Activated T-helper 2 cell treated with anti-CD3 and anti-CD28 coated beads, Interferon-gamma antibody, Interleukin-2, Interleukin-4, amounts not matched to agents 10 μg/mL and 5 μg/mL and 100 μg/mL, durations not matched to agents 14 hours and 24 hours and 36 hours (primary cell): ENCODE data around the gene ITGBL1. TPM values are rescaled to one million over a fixed set of nuclear protein-coding genes. Genes with fewer than 3 reads are reported as not detected.

Source experiments
- DNase-seq: peaks from one replicate; pipeline ENCODE4 v3.0.0; 2021; ENCODE audit warnings: low spot score
- H3K27ac Mint-ChIP-seq: one replicate; pipeline ENCODE4 v1.8.0; 2021; ENCODE audit warnings: mixed read lengths
- H3K27me3 Mint-ChIP-seq: one replicate; pipeline ENCODE4 v1.8.0; 2021; ENCODE audit warnings: low read depth, mixed read lengths
- H3K36me3 Mint-ChIP-seq: one replicate; pipeline ENCODE4 v1.8.0; 2021; ENCODE audit warnings: low read depth, mixed read lengths
- H3K4me1 Mint-ChIP-seq: one replicate; pipeline ENCODE4 v1.8.0; 2021; ENCODE audit warnings: low read depth, mixed read lengths
- H3K4me3 Mint-ChIP-seq: one replicate; pipeline ENCODE4 v1.8.0; 2021; ENCODE audit warnings: low read depth, mild to moderate bottlenecking, moderate library complexity, mixed read lengths
- H3K9me3 Mint-ChIP-seq: one replicate; pipeline ENCODE4 v1.8.0; 2021; ENCODE audit warnings: mixed read lengths
- intact Hi-C: fragments of 100-400 bp; cut with micrococcal nuclease; formaldehyde crosslinking; loops from one replicate; pipeline ENCODE4 v1.15.1; 2023
- total RNA-seq: library from RNA; stranded (reverse); gene quantifications from 2 replicates; pipeline ENCODE4 v1.2.3, GENCODE V29; 2022

The ITGBL1 gene
- total RNA-seq, 1 donor from 2014 or later: not detected

GRCh38 chr13:101465877-101466276, 13.4 kb downstream of the ITGBL1 start:
- no peak overlapping the region for H3K27ac Mint-ChIP-seq
- H3K36me3 Mint-ChIP-seq: no peaks in the 10 kb centered on the region
- H3K27me3 Mint-ChIP-seq: no peaks in the 10 kb centered on the region
- intact Hi-C loops: no loop called here
- H3K4me1 Mint-ChIP-seq: no peaks in the 10 kb centered on the region
- no peak for DNase-seq
- H3K9me3 Mint-ChIP-seq: no peaks in the 10 kb centered on the region
- no peak overlapping the region for H3K4me3 Mint-ChIP-seq

DNA sequence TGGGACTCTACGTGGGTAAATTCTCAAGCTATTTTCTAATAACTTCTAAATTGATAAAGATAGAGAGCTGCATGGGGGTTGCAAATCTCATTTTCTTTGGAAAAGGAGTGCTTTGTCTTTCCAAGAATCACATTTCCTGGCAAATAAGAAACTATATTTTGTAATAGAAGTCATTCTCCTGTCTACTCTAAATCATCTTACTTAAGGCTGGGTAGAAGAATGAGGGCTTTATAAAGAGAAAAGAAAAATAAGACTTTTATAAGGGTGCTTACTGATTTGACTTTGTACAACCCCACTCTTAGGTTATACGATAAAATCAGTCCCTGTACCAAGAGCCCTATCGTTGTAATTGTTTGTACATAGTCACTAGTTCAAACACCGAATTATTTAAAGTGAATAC, 14.9 kb downstream of the ITGBL1 start:
- Mint-ChIP-seq H3K27ac (no peak overlapping the region), H3K27me3 (no peaks in the 10 kb centered on the region), H3K4me3 (no peak overlapping the region), H3K9me3 (no peaks in the 10 kb centered on the region), H3K4me1 (no peaks in the 10 kb centered on the region), H3K36me3 (no peaks in the 10 kb centered on the region)
- no peak for DNase-seq
- intact Hi-C loops: no loop called here

DNA sequence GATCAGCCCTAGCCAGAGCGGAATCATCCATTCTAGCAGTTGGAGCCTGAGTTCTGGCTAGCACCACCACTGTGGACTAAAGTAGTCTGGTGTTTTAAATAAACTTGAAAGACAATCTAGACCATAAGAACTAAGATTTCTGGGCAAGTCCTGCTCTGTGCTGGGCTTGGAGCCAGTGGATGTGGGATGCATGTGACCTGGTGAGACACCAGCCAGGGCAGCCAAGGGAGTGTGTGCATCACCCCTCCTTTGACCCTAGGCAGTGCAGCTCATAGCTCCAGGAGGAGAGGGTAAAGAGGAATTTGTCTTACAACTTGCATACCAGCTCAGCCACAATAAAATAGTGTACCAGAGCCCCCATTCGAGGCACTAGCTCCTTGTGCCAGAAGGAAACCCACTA, 21.0 kb downstream of the ITGBL1 start:
- no peaks in the 10 kb centered on the region for H3K4me1 Mint-ChIP-seq
- no peak overlapping the region for H3K27ac Mint-ChIP-seq
- H3K4me3 Mint-ChIP-seq: no peak overlapping the region
- H3K27me3 Mint-ChIP-seq: no peaks in the 10 kb centered on the region
- H3K36me3 Mint-ChIP-seq: no peaks in the 10 kb centered on the region
- no peaks in the 10 kb centered on the region for H3K9me3 Mint-ChIP-seq
- no peak for DNase-seq
- intact Hi-C loops: no loop called here

DNA sequence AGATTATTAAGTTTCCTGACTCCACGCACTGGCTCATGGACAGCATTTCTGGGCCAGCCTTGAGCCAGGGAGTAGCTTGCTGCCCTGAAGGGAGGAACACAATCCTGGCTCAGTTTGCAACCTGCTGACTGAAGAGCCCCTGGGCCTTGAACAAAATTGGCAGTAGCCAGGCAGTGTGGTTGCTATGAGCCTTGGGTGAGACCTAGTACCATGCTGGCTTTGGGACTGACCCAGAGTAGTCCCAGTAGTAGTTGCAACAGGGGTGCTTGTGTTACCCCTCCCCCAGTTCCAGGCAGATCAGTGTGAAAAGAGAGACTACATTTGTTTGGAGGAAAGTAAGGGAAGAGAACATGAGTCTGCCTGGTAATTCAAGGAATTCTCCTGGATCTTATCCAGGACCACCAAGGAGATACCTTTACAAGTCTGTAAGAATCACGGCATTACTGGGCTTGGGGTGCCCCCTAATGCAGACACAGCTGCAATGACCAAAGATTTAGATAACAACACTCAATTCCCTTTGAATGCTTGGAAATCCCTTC, 22.0 kb downstream of the ITGBL1 start:
- no peak overlapping the region for H3K27ac Mint-ChIP-seq
- no peak for DNase-seq
- H3K4me1 Mint-ChIP-seq: no peaks in the 10 kb centered on the region
- H3K36me3 Mint-ChIP-seq: no peaks in the 10 kb centered on the region
- intact Hi-C loops: no loop called here
- no peaks in the 10 kb centered on the region for H3K27me3 Mint-ChIP-seq
- H3K9me3 Mint-ChIP-seq: no peaks in the 10 kb centered on the region
- H3K4me3 Mint-ChIP-seq: no peak overlapping the region

- H3K4me3 Mint-ChIP-seq: no peak overlapping the region
- H3K4me1 Mint-ChIP-seq: no peaks in the 10 kb centered on the region
- no peaks in the 10 kb centered on the region for H3K36me3 Mint-ChIP-seq
Observed at GRCh38 chr13:101475536-101475935, 23.1 kb downstream of the ITGBL1 start.

GRCh38 chr13:101481421-101481820, 28.9 kb downstream of the ITGBL1 start:
- H3K4me3 Mint-ChIP-seq: no peak overlapping the region
- H3K4me1 Mint-ChIP-seq: no peaks in the 10 kb centered on the region
- H3K27me3 Mint-ChIP-seq: no peaks in the 10 kb centered on the region
- DNase-seq: no peak
- H3K36me3 Mint-ChIP-seq: no peaks in the 10 kb centered on the region
- H3K9me3 Mint-ChIP-seq: no peaks in the 10 kb centered on the region
- no peak overlapping the region for H3K27ac Mint-ChIP-seq
- intact Hi-C loops: no loop called here

More at GRCh38 chr13:101475536-101475935, 23.1 kb downstream of the ITGBL1 start:
- intact Hi-C loops: no loop called here
- Mint-ChIP-seq H3K27me3 (no peaks in the 10 kb centered on the region), H3K9me3 (no peaks in the 10 kb centered on the region), H3K27ac (no peak overlapping the region)
- no peak for DNase-seq

- Mint-ChIP-seq H3K9me3 (no peaks in the 10 kb centered on the region), H3K4me1 (no peaks in the 10 kb centered on the region), H3K27me3 (no peaks in the 10 kb centered on the region), H3K4me3 (no peak overlapping the region), H3K36me3 (no peaks in the 10 kb centered on the region), H3K27ac (no peak overlapping the region)
- DNase-seq: no peak
- intact Hi-C loops: no loop called here
Observed at GRCh38 chr13:101486708-101487437, 34.4 kb downstream of the ITGBL1 start.

DNA sequence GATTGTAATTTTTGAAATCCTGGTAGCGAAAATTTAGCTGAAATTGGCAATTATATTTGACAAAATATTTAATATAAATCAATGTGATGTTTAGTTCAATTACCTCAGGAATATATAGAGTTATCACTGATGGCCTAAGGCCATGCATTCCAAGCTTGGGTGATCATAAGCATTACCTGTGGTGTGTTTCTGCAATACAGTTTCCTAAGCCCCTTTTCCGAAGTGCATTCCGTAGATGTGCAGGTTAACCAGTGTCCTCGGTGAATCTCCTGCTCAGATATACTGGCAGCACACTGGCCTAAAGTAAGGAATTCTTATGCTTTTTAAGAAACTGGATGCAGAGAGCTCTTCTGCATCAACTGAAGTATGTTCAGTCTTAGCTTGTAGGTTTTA, 35.0 kb downstream of the ITGBL1 start:
- H3K4me1 Mint-ChIP-seq: no peaks in the 10 kb centered on the region
- intact Hi-C loops: no loop called here
- no peak overlapping the region for H3K4me3 Mint-ChIP-seq
- H3K36me3 Mint-ChIP-seq: no peaks in the 10 kb centered on the region
- H3K27me3 Mint-ChIP-seq: no peaks in the 10 kb centered on the region
- DNase-seq: no peak
- no peaks in the 10 kb centered on the region for H3K9me3 Mint-ChIP-seq
- no peak overlapping the region for H3K27ac Mint-ChIP-seq

DNA sequence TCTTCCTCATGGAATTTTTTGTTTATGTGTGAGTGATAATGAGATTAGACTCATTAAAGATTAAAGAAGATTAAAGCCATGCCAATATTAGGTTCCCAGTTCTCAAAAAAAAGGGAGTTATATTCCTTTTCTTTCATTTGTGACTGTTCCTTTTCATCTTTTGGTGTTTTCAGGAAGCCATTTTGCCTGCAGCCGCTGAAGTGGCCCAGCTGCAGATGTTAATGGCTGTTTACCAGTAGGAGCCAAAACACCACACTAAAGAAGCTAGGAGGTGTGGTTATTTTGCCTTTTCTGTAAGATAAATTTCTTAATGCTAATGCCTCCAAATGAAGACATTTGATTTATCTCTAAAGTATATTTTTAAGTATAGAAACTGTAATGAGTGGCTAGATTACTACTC, 36.3 kb downstream of the ITGBL1 start:
- Mint-ChIP-seq H3K27me3 (no peaks in the 10 kb centered on the region), H3K36me3 (no peaks in the 10 kb centered on the region), H3K9me3 (no peaks in the 10 kb centered on the region), H3K4me1 (no peaks in the 10 kb centered on the region), H3K4me3 (no peak overlapping the region), H3K27ac (no peak overlapping the region)
- intact Hi-C loops: no loop called here
- no peak for DNase-seq

DNA sequence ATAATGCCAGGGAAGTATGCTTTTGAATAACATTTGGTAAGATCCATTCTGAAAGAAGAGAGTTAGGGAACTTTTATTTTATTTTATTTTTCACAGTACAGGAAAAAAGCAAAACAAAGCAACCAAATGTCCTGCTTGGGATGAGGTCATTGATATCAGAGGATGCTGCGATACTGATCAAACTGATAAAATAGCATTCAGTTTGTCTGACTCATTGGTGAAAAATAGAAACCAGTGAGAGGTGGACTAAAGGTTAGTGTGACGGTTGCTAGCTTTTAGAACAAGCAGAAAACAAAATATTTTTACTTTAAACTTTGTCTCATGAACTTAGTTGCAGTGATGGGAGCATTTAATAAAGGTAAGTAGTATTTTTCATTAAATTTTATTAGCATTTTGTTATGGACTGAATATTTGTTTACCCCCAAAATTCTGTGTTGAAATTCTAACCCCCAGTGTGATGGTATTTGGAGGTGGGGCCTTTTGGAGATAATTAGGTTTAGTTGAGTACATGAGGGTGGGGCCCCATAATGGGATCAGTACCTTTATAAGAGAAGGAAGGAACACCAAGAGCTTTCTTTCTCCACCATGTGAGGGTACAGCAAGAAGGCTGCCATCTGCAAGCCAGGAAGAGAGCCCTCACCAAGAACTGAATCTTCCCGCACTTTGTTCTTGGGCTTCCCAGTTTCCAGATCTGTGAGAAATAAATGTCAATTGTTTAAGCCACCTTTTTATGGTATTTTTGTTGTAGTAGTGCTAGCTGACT, 37.3 kb downstream of the ITGBL1 start:
- no peak overlapping the region for H3K4me3 Mint-ChIP-seq
- no peaks in the 10 kb centered on the region for H3K4me1 Mint-ChIP-seq
- no peaks in the 10 kb centered on the region for H3K9me3 Mint-ChIP-seq
- H3K27me3 Mint-ChIP-seq: no peaks in the 10 kb centered on the region
- no peak overlapping the region for H3K27ac Mint-ChIP-seq
- DNase-seq: no peak
- intact Hi-C loops: no loop called here
- H3K36me3 Mint-ChIP-seq: no peaks in the 10 kb centered on the region

GRCh38 chr13:101490406-101491015, 38.0 kb downstream of the ITGBL1 start:
- DNase-seq: no peak
- intact Hi-C loops: no loop called here
- Mint-ChIP-seq H3K4me3 (no peak overlapping the region), H3K27me3 (no peaks in the 10 kb centered on the region), H3K27ac (no peak overlapping the region), H3K4me1 (no peaks in the 10 kb centered on the region), H3K36me3 (no peaks in the 10 kb centered on the region), H3K9me3 (no peaks in the 10 kb centered on the region)

- no peaks in the 10 kb centered on the region for H3K27me3 Mint-ChIP-seq
- intact Hi-C loops: no loop called here
- no peaks in the 10 kb centered on the region for H3K9me3 Mint-ChIP-seq
- H3K27ac Mint-ChIP-seq: no peak overlapping the region
- H3K4me3 Mint-ChIP-seq: no peak overlapping the region
- no peak for DNase-seq
- H3K4me1 Mint-ChIP-seq: no peaks in the 10 kb centered on the region
- H3K36me3 Mint-ChIP-seq: no peaks in the 10 kb centered on the region
Observed at GRCh38 chr13:101492251-101492910, 39.9 kb downstream of the ITGBL1 start.
